Colonic mucosa (tissue), 4 donors: ENCODE results near the gene CCDC30. TPM values are rescaled to one million over a fixed set of nuclear protein-coding genes. Genes with fewer than 3 reads are reported as not detected.

Experiments
- DNase-seq: peaks from one replicate; pipeline ENCODE4 v3.0.0-alpha.2; 2020
- H3K27ac ChIP-seq: fragments of 200-600 bp; one replicate; pipeline ENCODE4 v1.8.0; 2021
- H3K27me3 ChIP-seq: fragments of 200-600 bp; one replicate; pipeline ENCODE4 v1.8.0; 2021
- H3K36me3 ChIP-seq: fragments of 200-600 bp; one replicate; pipeline ENCODE4 v1.8.0; 2021
- H3K4me1 ChIP-seq: fragments of 200-600 bp; one replicate; pipeline ENCODE4 v1.8.0; 2021; ENCODE audit warnings: mild to moderate bottlenecking
- H3K4me3 ChIP-seq: fragments of 200-600 bp; one replicate; pipeline ENCODE4 v1.8.0; 2021
- H3K9ac ChIP-seq, 2 donors: one replicate each; pipeline ENCODE4 v1.7.0; 2013; ENCODE audit warnings: control low read depth in 2 of 2, low read depth in 2 of 2, low read length in 2 of 2
- H3K9me3 ChIP-seq: fragments of 200-600 bp; one replicate; pipeline ENCODE4 v1.8.0; 2021
- CTCF ChIP-seq: fragments of 200-600 bp; IDR thresholded peaks from one replicate; pipeline ENCODE4 v1.8.0; 2022; ENCODE audit warnings: antibody characterized with exemption, mild to moderate bottlenecking
- intact Hi-C: fragments of 100-400 bp; cut with DNase I; formaldehyde crosslinking; loops from one replicate; pipeline ENCODE4 v1.14.1; 2022
- total RNA-seq, 2 donors: library from RNA; stranded (reverse); fragmentation: NEBNext Ultra II Directional in 1 of 2; extraction: Animal tissue kit (Norgen Biotek cat#: 25700) in 1 of 2; gene quantifications; one replicate each; pipeline ENCODE4 v1.2.1, GENCODE V29; 2021
- donor health status: healthy.
- donor health status: DM: no; HTN: no; CAD: no.
- donor health status: DM: no; HTN: no; CAD: no.

CCDC30 gene
- total RNA-seq, 2 donors from 2014 or later = 1.5 to 1.8 TPM

- H3K9ac ChIP-seq = no peak overlapping the region
- no peak overlapping the region for H3K4me3 ChIP-seq
- H3K4me1 ChIP-seq = no peaks in the 10 kb centered on the region
- no peaks in the 10 kb centered on the region for H3K36me3 ChIP-seq
- H3K9me3 ChIP-seq = no peaks in the 10 kb centered on the region
- intact Hi-C loops = no loop called here
- no peak for TF ChIP-seq CTCF
- no peak for DNase-seq
- H3K27ac ChIP-seq = no peak overlapping the region
- no peaks in the 10 kb centered on the region for H3K27me3 ChIP-seq
Measured at GRCh38 chr1:42433369-42433768, 29.7 kb upstream of the CCDC30 start.

DNA sequence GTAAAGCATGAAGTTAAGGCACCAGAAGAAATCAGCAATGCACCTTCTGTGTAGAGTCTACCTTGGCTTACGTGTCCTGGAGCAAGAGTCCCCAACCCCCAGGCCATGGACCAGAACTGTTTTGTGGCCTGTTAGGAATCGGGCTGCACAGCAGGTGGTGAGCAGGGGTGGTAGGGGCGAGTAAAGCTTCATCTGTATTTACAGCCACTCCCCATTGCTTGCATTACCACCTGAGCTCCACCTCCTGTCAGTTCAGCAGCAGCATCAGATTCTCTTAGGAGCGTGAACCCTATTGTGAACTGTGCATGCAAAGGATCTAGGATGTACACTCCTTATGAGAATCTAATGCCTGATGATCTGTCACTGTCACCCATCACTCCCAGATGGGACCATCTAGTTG is 28.7 kb upstream of the CCDC30 start:
- Histone ChIP-seq H3K4me1 (no peaks in the 10 kb centered on the region), H3K9me3 (no peaks in the 10 kb centered on the region), H3K27ac (no peak overlapping the region), H3K9ac (no peak overlapping the region), H3K27me3 (no peaks in the 10 kb centered on the region), H3K4me3 (no peak overlapping the region), H3K36me3 (no peaks in the 10 kb centered on the region)
- intact Hi-C loops = no loop called here
- TF ChIP-seq CTCF = no peak
- DNase-seq = no peak

GRCh38 chr1:42439940-42440339 is 23.1 kb upstream of the CCDC30 start:
- Histone ChIP-seq H3K4me3 (no peak overlapping the region), H3K27me3 (no peaks in the 10 kb centered on the region), H3K9ac (no peak overlapping the region), H3K27ac (no peak overlapping the region), H3K4me1 (no peaks in the 10 kb centered on the region), H3K9me3 (no peaks in the 10 kb centered on the region), H3K36me3 (no peaks in the 10 kb centered on the region)
- no peak for DNase-seq
- TF ChIP-seq CTCF = no peak
- intact Hi-C loops = no loop called here

DNA sequence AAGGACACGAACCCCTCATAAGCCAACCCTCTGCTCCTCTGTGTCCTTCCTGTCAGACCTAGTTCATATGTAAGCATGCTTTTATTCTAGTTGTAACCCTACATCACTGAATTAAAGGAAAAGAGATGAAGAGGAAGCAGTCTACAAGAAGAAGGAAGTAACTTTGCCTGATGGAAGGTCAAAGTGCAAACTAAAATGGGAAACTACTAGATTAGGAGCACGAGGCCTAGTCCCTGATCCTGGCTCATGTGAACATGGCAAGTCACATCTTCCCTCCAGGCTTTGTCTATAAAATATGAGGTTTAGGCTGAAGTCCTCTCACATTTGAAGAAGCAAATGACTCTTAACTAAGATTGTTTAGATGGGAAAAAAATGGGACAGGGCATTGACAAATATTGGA is 20.4 kb upstream of the CCDC30 start:
- no peaks in the 10 kb centered on the region for H3K4me1 ChIP-seq
- no peaks in the 10 kb centered on the region for H3K9me3 ChIP-seq
- no peaks in the 10 kb centered on the region for H3K36me3 ChIP-seq
- H3K27me3 ChIP-seq = no peaks in the 10 kb centered on the region
- no peak overlapping the region for H3K4me3 ChIP-seq
- DNase-seq = no peak
- no peak overlapping the region for H3K27ac ChIP-seq
- no peak for TF ChIP-seq CTCF
- no peak overlapping the region for H3K9ac ChIP-seq
- intact Hi-C loops = no loop called here

DNA sequence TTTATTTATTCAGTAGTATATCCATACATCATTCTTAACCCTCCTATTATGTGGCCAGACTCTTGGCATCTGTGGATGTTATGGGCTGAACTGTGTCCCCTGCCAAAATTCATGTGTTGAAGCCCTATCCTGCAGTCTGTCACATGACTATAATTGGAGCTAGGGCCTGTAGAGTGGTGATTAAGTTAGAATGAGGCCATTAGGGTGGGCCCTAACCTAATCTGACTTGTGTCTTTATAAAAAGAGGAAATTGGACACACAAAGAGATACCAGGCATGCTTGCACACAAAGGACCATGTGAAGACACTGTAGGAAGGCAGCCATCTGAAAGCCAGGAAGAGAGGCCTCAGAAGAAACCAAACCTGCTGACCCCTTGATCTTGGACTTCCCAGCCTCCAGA is 13.8 kb upstream of the CCDC30 start:
- no peak overlapping the region for H3K27ac ChIP-seq
- TF ChIP-seq CTCF = no peak
- no peak for DNase-seq
- no peak overlapping the region for H3K4me3 ChIP-seq
- H3K4me1 ChIP-seq = no peaks in the 10 kb centered on the region
- H3K9ac ChIP-seq = no peak overlapping the region
- H3K9me3 ChIP-seq = no peaks in the 10 kb centered on the region
- intact Hi-C loops = no loop called here
- no peaks in the 10 kb centered on the region for H3K36me3 ChIP-seq
- H3K27me3 ChIP-seq = no peaks in the 10 kb centered on the region

GRCh38 chr1:42450061-42450460 is 13.0 kb upstream of the CCDC30 start:
- Histone ChIP-seq H3K27ac (no peak overlapping the region), H3K9me3 (no peaks in the 10 kb centered on the region), H3K9ac (no peak overlapping the region), H3K27me3 (no peaks in the 10 kb centered on the region), H3K36me3 (no peaks in the 10 kb centered on the region), H3K4me1 (no peaks in the 10 kb centered on the region), H3K4me3 (no peak overlapping the region)
- no peak for DNase-seq
- intact Hi-C loops = no loop called here
- TF ChIP-seq CTCF = no peak
